Activated naive CD4-positive, alpha-beta T cell treated with anti-CD3 and anti-CD28 coated beads, Interleukin-2, amount 50 U/mL, for 16 hours (primary cell): ENCODE results near the gene LGMN.

Experiments
- DNase-seq: peaks from one replicate; pipeline ENCODE4 v3.0.0-alpha.2; 2020

LGMN gene

DNA sequence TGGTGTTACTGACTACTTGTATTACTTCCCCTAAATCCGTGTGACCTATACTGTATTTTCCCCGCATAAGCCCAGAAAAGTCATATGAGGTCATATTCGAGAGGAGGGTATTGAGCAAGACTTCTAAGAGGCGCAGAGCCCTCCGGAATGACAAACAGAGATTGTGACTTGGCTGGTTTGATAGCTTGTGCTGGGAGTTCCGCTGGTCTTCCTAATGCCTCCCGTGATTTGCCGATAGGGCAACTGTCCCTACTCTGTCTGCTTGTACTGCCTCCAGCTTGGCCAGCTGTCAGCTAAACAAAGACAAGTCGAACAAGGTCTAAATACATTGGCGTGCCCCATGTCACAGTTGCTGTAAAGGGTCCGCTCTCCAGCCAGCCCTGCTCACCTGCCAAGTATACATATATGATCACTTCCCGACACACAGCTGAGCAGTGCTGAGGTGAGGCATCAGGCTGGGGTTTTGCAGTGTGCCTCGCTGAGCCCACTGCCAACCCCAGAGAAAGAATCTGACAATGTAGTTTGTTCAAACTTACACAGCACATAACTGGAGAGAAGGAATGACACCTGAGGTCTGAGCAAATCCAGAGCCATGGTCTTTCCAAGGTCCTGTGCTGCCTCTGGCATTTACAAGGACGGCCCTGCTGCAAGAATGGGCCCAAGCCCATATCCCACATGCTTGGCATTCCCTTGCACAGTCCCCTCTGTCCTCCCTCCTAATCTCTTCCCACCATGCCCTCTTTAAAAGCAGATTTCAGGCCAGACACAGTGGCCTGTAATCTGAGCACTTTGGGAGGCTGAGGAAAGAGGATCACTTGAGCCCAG is 23.7 kb downstream of the LGMN start:
- no peak for DNase-seq

DNA sequence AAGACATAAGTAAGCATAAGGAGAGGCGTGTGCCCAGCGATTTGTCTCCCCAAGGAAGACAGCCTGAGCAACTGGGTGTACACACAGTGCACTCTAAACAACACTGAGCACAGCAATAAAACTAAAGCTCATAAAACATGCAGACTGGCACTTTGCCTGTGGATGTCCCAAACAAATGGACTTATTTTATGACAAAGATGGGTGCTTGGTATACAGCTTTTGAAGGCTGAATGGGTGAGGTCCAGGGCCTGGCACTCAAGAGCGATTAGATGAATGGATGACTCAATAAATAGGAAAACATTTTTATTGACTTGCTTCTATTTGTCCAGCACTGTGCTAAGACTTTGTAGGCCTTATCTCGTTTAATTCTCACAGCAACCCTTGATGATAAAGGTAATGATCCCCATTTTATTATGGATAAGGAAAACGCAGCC is 28.5 kb downstream of the LGMN start:
- DNase-seq, result no peak

DNA sequence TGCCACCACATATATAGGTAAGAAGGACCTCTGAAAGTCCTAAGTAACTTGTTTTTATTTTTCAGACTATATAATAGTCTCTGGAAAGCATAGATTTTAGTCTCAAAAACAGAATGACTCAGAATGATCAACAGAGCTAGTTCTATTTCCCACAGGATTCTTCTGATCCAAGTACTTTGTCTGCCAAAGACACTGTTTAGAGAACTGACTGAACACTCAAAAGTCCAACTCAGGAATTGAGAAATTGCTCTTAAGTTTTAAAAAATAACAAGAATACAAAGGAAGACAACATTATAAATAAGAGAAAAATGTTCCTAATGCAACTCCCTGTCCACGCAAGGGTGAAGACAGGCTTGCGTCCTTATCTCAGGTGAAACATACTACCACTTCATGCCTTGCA is 29.0 kb downstream of the LGMN start:
- DNase-seq, result no peak

DNA sequence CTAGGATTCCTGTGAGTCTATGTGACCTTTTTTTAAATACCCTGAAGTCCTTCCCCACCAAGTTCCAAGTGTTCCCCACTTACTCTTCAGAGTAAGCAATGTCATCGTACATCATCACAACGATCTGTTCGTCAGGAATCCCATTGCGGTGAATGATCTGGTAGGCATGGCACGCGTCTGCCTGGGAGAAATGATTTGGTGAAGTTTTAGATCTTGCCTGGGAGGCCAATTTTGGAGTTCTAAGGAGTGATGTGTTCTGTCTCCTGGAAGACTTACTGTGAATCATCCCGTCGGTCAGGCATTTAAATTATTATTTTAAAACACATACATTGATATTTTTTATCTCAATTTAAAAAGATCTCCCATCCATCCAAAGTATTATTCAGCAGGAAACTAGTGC is 29.8 kb downstream of the LGMN start:
- DNase-seq, result no peak

DNA sequence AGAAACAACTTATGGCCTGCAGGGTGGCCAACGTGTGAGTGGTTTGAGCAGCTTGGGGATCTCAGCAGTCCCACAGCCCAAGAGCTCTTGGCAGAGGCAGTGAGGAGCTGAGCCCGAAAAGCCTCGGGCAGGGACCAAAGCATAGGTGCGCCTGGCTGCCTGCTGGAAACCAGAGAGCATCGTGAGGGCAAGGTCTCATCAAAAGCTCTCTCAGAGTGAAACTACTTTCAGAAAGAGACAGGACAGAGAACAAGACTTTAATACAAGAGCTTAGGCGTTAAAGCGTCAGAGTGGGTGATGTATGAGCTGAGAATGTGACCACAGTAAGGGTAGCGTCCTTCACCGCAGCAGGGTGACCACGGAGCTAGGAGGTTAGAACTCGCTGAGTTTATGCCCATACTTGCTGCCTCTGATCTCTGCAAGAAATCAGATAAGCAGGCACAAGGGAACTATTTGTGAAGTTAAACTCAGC is 30.8 kb downstream of the LGMN start:
- no peak for DNase-seq

DNA sequence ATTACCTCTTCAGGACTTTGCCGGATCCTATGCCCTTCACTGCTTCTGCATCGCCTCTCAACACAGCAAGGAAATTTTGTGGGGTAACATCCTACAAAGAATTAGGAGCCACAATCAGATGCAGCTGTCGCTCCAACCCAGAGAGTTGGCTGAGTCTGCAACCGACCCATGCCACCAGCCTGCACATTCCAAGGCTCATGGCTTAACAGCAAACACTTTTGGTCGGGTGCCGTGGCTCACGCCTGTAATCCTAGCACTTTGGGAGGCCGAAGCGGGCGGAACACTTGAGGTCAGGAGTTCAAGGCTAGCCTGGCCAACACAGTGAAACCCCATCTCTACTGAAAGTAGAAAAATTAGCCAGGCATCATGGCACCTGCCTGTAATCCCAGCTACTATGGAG is 32.3 kb downstream of the LGMN start:
- DNase-seq, result no peak

DNA sequence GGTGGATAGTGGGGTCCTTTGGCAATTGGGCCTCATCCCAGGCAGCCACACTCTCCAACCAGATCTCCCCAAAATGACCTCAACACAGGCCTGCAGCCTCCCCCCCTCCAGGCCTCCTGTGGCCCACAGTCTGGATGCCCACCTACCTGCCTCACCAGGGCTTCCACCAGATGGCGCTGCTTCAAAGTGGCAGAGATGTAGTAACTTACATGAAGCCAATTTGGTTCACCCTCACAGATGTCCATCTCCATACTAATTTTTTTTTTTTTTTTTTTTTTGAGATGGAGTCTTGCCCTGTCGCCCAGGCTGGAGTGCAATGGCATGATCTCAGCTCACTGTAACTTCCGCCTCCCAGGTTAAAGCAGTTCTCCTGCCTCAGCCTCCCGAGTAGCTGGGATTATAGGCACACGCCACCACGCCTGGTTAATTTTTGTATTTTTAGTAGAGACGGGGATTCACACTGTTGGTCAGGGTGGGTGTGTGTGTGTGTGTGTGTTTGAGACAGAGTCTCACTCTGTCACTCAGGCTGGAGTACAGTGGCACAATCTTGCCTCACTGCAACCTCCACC is 33.6 kb downstream of the LGMN start:
- peak; percentile 82 for DNase-seq

DNA sequence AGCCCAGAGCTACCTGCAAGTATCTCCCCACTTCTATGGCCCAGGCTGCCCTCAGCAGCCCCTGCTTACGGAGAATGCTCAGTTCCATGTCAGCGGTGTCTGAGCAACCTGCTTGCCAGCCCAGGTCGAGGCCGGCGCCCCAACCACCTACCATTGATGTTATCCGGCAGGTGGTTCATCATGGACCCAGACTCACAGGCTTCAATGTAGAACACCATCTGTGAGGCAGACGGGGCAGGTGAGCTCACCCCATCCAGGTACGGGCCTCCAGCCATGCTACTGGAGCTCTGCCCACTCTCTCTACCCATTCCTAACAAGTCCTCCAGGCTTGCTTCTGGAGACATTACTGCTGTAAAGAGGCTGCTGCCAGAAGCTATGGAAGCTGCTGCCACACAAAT is 35.8 kb downstream of the LGMN start:
- DNase-seq, result no peak

DNA sequence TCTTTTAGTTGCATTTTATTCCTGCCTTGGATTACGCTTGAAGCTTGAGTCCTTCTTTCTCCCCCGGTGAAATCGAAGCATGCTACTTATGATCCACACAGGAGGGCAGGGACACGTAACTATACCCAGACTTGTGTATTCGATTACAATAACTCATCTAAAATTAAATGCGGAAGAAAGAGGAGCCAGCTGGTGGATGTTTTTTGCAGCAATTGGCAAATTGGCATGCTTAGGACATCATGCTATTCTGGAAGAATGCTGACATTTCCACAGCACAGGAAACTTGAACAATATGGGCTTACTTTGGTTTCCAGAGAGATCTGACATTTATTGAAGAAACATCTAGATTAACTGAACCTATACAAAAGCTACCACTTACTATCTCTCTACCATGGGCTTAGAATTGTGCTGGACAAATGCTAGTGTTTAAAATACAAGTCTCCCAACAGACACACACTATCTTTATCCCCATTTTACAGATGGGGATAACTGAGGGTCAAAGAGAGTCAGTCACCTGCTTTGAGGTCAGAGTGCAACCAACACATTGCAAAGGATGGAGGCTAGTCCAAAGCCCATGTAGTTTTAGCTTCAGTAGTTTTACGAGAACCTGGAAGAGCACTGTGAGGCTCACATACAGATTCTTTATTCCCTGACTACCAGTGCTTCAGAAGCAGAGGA is 36.3 kb downstream of the LGMN start:
- DNase-seq, result no peak

DNA sequence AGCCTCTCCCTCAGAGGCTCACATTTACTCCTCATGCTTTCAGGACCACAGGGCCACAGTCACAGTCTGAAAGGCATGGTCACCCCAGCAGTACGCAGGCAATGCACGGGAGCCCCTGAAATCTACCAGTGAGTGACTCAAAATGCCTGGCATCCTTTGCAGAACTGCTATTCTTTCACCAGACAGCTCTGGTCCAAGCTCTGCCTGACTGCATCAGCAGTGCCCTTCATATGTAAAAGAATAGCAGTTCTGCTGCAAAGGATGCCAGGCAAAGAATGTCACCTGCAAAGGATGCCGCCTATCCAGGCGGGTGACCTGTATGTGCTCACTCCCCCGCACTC is 38.5 kb downstream of the LGMN start:
- no peak for DNase-seq

DNA sequence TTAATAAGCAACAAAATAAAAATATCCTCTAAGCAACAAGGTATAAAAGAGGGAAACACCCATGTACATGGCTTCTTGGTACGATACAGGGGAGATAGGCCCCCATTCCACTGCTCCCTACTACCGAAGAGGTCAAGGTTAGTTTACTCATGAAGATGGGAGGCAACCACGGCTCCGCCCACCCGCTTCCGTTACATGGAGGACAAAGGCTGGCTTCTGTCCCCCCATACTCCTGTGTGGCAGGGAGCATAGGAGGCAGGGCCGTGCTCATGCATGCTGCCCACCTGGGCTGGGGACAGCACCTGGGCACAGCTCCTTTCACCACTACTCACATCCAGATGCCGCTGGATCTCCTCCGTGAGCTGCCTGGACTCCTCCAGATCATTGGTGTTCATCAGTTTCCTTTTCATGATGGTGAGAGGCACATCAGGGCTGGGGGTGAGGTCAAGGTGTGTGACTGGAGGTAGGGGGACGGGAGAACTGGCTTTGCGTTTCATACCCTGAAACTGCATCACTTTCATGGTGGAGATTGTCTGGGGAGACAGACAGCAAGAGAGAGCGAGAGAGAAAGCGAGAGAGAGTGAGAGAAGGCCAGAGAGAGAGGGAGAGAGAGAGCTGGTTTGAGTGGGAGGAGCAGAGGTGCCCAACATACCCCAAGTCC is 39.0 kb downstream of the LGMN start:
- no peak for DNase-seq

DNA sequence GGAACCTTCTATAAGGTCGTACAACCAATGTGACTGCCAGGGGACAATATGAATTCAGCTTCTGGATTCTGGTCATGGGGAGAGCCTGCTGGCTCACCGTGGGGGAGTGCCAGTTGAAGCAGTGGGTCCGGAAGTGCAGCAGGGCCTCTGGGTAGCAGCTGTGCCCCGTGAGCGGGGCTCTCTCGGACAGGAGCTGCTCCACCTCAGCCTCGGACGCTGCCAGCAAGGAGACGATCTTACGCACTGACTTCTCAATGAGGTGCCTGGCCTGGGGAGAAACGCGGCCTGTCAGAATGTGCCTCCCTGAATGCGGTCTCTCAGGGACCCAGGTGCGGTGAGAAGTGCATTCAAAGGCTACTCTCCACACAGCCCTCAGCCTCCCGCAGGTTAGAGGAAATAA is 42.0 kb downstream of the LGMN start:
- DNase-seq, result no peak

DNA sequence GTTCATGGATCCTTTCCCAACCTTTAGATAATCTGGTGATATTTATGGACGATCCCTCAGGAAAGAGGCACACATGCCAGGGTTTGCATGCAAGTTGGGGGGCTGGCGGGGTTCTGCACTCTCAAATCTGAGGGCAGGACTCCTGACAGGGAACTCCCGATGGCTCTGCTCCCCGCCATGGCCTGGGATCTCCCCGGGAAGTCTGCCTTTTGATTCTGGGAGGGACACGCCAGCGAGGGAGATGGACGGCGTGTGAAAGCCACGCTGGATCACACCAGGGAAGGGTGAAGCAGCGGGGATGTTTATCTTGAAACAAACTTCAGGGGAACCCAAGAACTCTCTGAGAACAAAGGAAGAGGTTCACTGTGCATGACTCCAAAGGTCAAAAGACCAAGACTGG is 43.6 kb downstream of the LGMN start:
- no peak for DNase-seq

DNA sequence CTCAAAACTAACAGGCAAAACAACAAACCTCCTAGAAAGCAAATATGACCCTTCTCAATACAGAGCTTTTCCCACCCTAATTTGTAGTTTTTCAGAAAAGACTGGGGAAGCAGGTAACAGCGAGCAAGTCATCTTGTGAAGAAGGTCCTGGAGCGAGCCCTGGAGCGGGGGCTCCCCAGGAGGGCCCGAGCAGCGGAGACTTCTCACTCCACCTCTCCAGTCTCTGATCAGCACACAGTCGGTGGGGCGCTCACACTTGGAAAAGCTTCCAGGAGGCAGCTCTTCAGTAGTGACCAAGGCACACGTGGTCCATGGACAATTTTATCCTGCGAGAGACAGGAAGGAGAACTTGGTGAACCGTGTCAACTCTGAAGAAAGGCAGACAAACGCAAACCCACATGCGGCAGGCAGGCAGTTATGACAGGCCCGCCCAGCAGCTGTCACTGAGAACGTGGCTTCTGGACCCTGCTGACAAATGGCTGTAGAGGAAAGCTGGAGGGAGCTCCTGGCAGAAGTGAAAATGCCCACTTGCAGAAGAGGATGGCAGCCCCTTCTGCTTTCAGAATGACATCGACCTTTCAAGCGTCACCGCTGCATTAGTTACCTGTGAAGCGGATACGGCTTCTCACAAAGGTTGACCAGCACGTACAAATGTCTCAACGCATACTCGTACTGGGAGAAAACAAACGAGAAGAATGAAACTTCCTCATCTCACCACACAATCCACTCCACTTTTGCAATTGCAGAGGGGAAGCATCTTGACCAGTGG is 44.2 kb downstream of the LGMN start:
- DNase-seq, result no peak

DNA sequence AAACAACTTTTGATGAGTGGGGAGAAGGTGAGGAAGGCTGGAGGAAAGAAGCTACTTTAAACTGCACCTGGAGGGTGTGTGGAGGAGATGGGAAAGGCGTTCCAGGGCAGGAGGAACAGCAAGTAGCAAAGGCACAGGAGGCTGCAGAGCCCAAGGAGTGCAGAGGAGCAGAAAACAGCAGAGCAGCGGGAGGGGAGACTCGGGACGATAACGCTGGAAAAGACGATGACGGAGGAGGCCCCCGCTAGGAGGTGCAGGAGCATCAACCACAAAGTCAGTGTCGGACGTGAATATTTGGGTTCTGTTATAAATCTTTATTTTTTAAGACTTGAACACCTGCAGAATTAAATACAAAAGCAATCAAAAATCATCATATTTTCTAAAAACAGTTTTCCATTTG is 44.9 kb downstream of the LGMN start:
- DNase-seq, result no peak

DNA sequence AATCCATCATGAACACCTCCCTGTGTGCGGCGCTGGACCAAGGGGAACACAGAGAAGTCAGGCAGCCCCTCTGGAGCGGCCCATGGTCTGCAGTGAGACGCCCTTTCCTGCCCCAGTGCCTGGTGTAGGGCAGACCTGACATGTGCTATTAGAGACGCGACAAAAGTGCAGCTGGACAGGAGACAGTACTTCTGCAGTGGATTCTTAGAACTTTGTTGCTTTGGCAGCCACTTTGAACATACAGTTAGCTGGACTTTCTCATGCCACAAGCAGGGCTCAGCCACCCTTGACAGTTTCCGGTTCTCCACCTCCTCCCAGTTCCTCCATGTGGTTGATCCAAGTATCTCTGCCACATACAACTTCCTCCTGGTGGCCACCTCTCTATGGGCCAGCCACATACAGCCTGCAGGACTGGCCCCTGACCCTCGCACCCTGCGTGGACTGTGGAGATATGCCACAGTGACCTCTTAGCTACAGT is 45.9 kb downstream of the LGMN start:
- DNase-seq, result no peak

DNA sequence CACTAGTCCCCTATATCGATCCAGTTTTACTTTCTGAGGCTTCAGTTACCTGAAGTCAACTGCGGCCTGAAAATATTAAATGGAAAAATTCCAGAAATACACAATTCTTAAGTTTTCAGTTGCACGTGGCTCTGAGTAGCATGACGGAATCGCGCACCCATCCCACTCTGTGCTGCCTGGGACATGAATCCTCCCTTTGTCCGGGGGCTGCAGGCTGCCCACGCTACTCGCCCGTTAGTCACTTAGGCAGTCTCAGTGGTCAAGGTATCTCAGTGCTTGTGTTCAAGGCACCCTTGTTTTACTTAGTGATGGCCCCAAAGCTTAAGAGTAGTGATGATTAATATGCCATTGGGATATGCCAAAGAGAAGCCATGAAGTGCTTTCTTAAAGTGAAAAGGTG is 46.6 kb downstream of the LGMN start:
- no peak for DNase-seq

DNA sequence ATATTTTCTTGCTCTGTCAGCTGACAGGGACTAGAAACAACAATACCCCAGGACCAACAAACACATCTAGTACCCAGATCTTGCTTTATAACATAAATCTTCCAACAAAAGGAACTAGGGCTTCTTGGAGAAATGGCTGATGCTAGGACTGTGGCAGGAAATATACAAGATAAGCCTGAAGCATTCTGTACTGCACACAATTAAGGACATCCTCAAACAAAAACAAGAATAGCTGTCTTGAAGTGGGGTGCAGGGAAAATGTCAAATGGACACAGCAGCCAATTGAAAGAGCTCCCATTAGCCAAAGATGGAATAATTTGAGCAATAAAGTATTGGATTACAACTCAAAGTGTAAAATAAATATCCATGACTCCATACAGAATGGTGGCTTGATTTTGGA is 50.0 kb downstream of the LGMN start:
- DNase-seq, result no peak

DNA sequence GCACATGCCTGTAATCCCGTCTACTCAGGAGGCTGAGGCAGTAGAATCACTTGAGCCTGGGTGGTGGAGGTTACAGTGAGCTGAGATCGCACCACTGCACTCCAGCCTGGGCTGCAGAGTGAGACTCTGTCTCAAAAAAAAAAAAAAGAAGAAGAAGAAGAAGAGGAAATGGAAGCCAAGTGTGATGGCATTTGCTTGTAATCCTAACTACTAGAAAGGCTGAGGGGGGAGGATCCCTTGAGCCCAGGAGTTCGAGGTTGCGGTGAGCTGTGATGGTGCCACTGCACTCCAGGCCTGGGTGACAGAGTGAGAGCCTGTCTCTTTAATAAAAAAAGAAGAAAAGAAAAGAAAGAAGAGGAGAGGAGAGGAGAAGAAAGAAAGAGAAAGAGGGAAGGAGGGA is 52.1 kb downstream of the LGMN start:
- DNase-seq, result no peak

DNA sequence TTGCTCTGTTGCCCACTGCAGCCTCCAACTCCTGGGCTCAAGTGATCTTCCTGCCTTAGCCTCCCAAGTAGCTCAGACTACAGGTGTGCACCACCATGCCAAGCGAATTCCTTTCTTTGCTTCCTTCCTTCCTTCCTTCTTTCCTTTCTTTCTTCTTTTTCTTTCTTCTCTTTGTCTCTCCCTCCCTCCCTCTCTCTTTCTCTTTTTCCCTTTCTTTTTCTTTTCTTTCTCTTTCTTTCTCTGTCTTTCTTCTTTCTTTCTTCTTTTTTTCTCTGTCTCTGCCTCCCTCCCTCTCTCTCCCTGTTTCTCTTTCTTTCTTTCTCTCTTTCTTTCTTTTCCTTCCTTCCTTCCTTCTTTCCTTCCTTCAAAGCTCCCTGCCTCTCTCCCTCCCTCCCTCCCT is 52.9 kb downstream of the LGMN start:
- no peak for DNase-seq

DNA sequence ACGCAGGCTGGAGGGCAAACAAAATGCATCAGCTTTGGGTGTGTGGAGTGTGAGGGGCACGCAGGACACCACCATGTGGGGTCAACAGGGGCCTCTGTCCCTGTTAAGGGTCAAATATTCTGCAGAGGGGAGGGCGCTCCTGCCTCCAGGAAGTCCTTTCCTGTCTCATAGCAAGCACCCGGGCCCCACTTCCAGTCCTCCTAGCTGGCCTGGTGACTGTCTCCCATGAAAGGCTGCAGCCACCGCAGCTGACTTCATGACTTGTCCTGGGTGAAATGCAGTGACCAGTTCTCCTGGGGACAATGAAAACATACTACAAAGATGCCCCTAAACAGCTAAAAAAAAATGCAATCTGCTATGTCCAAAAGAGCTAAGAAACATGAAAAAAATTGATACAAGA is 53.6 kb downstream of the LGMN start:
- DNase-seq, result no peak

DNA sequence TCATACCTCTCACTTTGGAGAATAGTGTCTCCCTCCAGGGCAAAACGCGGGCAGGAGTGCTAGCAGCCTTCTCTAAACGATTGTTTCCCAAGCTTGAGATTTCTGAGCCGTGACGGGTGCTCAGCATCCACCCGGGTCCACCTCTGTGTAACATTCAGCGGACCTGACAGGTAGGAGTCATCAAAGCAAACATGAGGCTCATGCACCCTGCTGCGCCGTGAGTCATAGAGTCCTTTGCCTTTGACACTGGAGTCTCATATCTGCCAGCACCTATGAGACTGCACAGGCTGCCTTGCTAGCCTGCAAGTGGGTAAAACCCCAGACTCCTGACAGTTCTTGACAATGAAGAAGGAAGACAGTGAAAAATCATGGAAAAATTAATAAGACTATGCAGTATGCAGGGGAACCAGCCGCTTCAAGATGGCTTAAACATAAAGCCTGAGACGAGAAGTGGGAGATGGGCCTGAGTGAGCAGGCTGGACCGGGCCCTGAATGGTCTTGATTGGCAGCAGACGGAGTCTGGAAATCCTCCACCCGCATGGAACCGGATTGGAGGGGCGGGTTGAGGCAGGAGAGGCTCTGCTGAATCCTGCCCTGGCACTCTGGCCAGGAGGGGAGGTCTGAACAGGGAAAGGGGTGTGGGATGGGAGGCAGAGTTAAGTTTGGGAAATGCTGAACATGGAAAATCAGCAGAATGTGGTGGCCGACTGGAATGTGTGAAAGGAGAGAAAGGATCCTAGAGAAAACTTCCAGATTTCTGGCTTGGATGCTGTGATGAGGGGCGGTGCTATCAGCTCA is 54.2 kb downstream of the LGMN start:
- peak; percentile 48 for DNase-seq
